K562 (cell line): Measurements from ENCODE around the gene ARHGAP10. TPM values are rescaled to one million over a fixed set of nuclear protein-coding genes. Genes with fewer than 3 reads are reported as not detected.

Experiments used
- ATAC-seq: fragments of 200-7000 bp; cut with Tn5 transposase; 3 replicates; pipeline ENCODE4 v1.9.1; 2020; ENCODE audit warnings: moderate library complexity
- BruUV-seq: library from RNA; stranded (reverse); fragments of 400-500 nt; replicated peaks from 2 replicates; lab custom pipeline; 2021; lab: Mats Ljungman, UMichigan
- CTCF ChIA-PET: fragments of 300-600 bp; formaldehyde crosslinking; extraction: SDS; loops from one replicate; lab custom pipeline; 2021; ENCODE audit warnings: low intra/inter-chr PET ratio; lab: Yijun Ruan, JAX
- POLR2A ChIA-PET: fragments of 300-600, 350-650 bp; sonication (Branson Sonifier 250); formaldehyde crosslinking; extraction: SDS; loops from one replicate; lab custom pipeline; 2021; ENCODE audit warnings: antibody characterized with exemption, inconsistent platforms; lab: Yijun Ruan, JAX
- DNase-seq, 4 experiments: peaks; one replicate each; pipeline versions ENCODE4 v3.0.0 to v3.0.0-alpha.2; 2011 to 2018; ENCODE audit warnings: low spot score in 3 of 4, mixed read lengths in 3 of 4; ENCODE audit errors: extremely low read depth in 1 of 4
- FAIRE-seq: peaks from 2 replicates; lab custom pipeline; 2011; peaks lifted over from hg19 to GRCh38; lab: Jason Lieb, UNC
- H2AFZ ChIP-seq: 2 replicates; pipeline ENCODE4 v1.6.0; 2011; ENCODE audit warnings: low read depth, low read length, control low read depth, inconsistent platforms
- H3K27ac ChIP-seq: fragments of 200-600 bp; 3 replicates; pipeline ENCODE4 v1.8.0; 2011; ENCODE audit warnings: low read depth, mild to moderate bottlenecking, control low read depth, inconsistent platforms, low read length, moderate library complexity, mixed read lengths; ENCODE audit errors: extremely low read depth
- H3K27me3 ChIP-seq, 2 experiments: fragments of 300-600 bp in 1 of 2; 2 replicates in 1 of 2; 3 replicates in 1 of 2; pipeline versions ENCODE4 v1.6.0 to v1.8.0; 2011; ENCODE audit warnings: inconsistent platforms in 2 of 2, low read length in 2 of 2, mild to moderate bottlenecking in 1 of 2, mixed read lengths in 1 of 2, moderate library complexity in 1 of 2; ENCODE audit not compliant: control insufficient read depth in 2 of 2, insufficient read depth in 2 of 2
- H3K36me3 ChIP-seq: fragments of 300-600 bp; 3 replicates; pipeline ENCODE4 v1.8.0; 2011; ENCODE audit warnings: mild to moderate bottlenecking, low read length, inconsistent platforms; ENCODE audit not compliant: control insufficient read depth, insufficient read depth
- H3K4me1 ChIP-seq, 2 experiments: fragments of 200-600 bp in 1 of 2; replicated peaks in 1 of 2; 2 replicates in 1 of 2; 3 replicates in 1 of 2; pipeline versions ENCODE4 v1.5.1 to v1.8.0; 2011; ENCODE audit warnings: inconsistent platforms in 2 of 2, low read length in 2 of 2, mild to moderate bottlenecking in 1 of 2, mixed read lengths in 1 of 2, moderate library complexity in 1 of 2; ENCODE audit not compliant: control insufficient read depth in 2 of 2, insufficient read depth in 2 of 2
- H3K4me2 ChIP-seq: 2 replicates; pipeline ENCODE4 v1.6.1; 2011; ENCODE audit warnings: low read length, control low read depth, inconsistent platforms, mixed read lengths; ENCODE audit not compliant: insufficient read depth
- H3K4me3 ChIP-seq: fragments of 200-600 bp; sonication (generic), shearing (Covaris generic); 2 replicates; pipeline ENCODE4 v1.5.1; 2016; ENCODE audit warnings: control low read depth, inconsistent platforms
- H3K79me2 ChIP-seq: fragments of 200-600 bp; 3 replicates; pipeline ENCODE4 v1.8.0; 2011; ENCODE audit warnings: low read length, inconsistent platforms; ENCODE audit not compliant: control insufficient read depth, insufficient read depth
- H3K9ac ChIP-seq, 2 experiments: 2 replicates each; pipeline versions ENCODE4 v1.6.0 to v1.6.1; 2011; ENCODE audit warnings: low read depth in 2 of 2, low read length in 2 of 2, control low read depth in 1 of 2, inconsistent platforms in 1 of 2, mild to moderate bottlenecking in 1 of 2, mixed read lengths in 1 of 2; ENCODE audit not compliant: insufficient read depth in 1 of 2
- H3K9me1 ChIP-seq: one replicate; pipeline ENCODE4 v1.6.0; 2011; ENCODE audit warnings: inconsistent platforms, mild to moderate bottlenecking, low read length, moderate library complexity; ENCODE audit not compliant: control insufficient read depth, insufficient read depth
- H3K9me3 ChIP-seq: replicated peaks from 2 replicates; pipeline ENCODE4 v1.5.1; 2011; ENCODE audit warnings: low read depth, low read length, inconsistent platforms; ENCODE audit not compliant: control insufficient read depth, insufficient read depth
- H4K20me1 ChIP-seq: replicated peaks from 2 replicates; pipeline ENCODE4 v1.6.1; 2011; ENCODE audit warnings: low read length, inconsistent platforms, mixed read lengths; ENCODE audit not compliant: control insufficient read depth, insufficient read depth
- ARHGAP35 ChIP-seq: fragments of 450-650 bp; IDR thresholded peaks from 2 replicates; pipeline ENCODE4 v1.6.1; 2018; ENCODE audit not compliant: partially characterized antibody
- BRF2 ChIP-seq: IDR thresholded peaks from 3 replicates; pipeline ENCODE4 v1.6.1; 2011; ENCODE audit warnings: borderline replicate concordance, mild to moderate bottlenecking; ENCODE audit not compliant: insufficient read length, insufficient read depth
- CTCFL ChIP-seq: IDR thresholded peaks from 2 replicates; pipeline ENCODE4 v1.6.1; 2011; ENCODE audit warnings: borderline replicate concordance, low read depth, mild to moderate bottlenecking, moderate library complexity, low read length; ENCODE audit not compliant: insufficient read depth, poor library complexity, severe bottlenecking
- EZH2 ChIP-seq: IDR thresholded peaks from 2 replicates; pipeline ENCODE4 v1.6.1; 2012; ENCODE audit warnings: low read depth, mild to moderate bottlenecking, inconsistent platforms, low read length, borderline replicate concordance
- GATAD2B ChIP-seq: fragments of 450-650 bp; IDR thresholded peaks from 2 replicates; pipeline ENCODE4 v1.6.1; 2017; ENCODE audit warnings: mild to moderate bottlenecking, borderline replicate concordance
- GMEB1 ChIP-seq: fragments of 250-450 bp; sonication (Bioruptor Pico); IDR thresholded peaks from 2 replicates; pipeline ENCODE4 v1.4.0; 2020; ENCODE audit warnings: mild to moderate bottlenecking
- MXD1 ChIP-seq: fragments of 250-450 bp; sonication (Bioruptor Pico); IDR thresholded peaks from 2 replicates; pipeline ENCODE4 v1.8.0; 2021; ENCODE audit warnings: borderline replicate concordance, mild to moderate bottlenecking, moderate library complexity; ENCODE audit not compliant: poor library complexity, severe bottlenecking
- SNRNP70 ChIP-seq: fragments of 200-400 bp; formaldehyde crosslinking; optimal IDR thresholded peaks from 2 replicates; pipeline ENCODE3; 2017; ENCODE audit warnings: low read depth, low read length
- ZFP30 ChIP-seq: fragments of 250-450 bp; sonication (Bioruptor Pico); IDR thresholded peaks from 2 replicates; pipeline ENCODE4 v1.8.0; 2022; ENCODE audit warnings: moderate library complexity, mild to moderate bottlenecking, inconsistent platforms, borderline replicate concordance
- ZFX ChIP-seq: sonication (generic); formaldehyde crosslinking; IDR thresholded peaks from 2 replicates; pipeline ENCODE4 v1.8.0; 2022; ENCODE audit warnings: mild to moderate bottlenecking, missing genetic modification reagents, moderate library complexity
- ZNF398 ChIP-seq: fragments of 250-450 bp; sonication (Bioruptor Pico); IDR thresholded peaks from 2 replicates; pipeline ENCODE4 v1.8.0; 2021; ENCODE audit warnings: moderate library complexity, mild to moderate bottlenecking, inconsistent platforms
- WGBS: fragments of 100-300 bp; shearing (Covaris generic); methylation state at CpG from one replicate; pipeline ENCODE4 v1.1.6; 2016; ENCODE audit warnings: low coverage, mixed read lengths; ENCODE audit not compliant: insufficient coverage; ENCODE audit errors: missing lambda C conversion rate; 5-methylcytosine and 5-hydroxymethylcytosine counted together
- in situ Hi-C: fragments of 300-500 bp; cut with MboI; formaldehyde crosslinking; loops from 4 replicates; pipeline ENCODE4 v1.15.0; 2018; ENCODE audit warnings: inconsistent platforms, mixed read lengths
- intact Hi-C: fragments of 100-400 bp; cut with micrococcal nuclease; formaldehyde crosslinking; loops from 2 replicates; pipeline ENCODE4 v1.14.2; 2022
- polyA plus RNA-seq, 8 experiments: library from polyadenylated mRNA; depleted of rRNA in 4 of 8; stranded (reverse) in 5 of 8; unstranded in 3 of 8; fragments of >200 nt; fragmentation: Nextera tagmentation in 2 of 8; fragmentation: Illumina TruSeq in 1 of 8; extraction: Ambion mirVana in 2 of 8; extraction: Trizol in 1 of 8; gene quantifications; 2 replicates each; pipeline versions ENCODE4 v1.2.1 to v1.2.3, GENCODE V29; 2011 to 2014; ENCODE audit warnings: inconsistent platforms in 1 of 8, missing spikeins in 1 of 8
- total RNA-seq, 7 experiments: library from RNA; depleted of rRNA in 6 of 7; stranded (reverse); fragments of >200 nt in 6 of 7; fragmentation: Illumina TruSeq in 2 of 7; extraction: Trizol in 2 of 7; gene quantifications; 2 replicates each; pipeline versions ENCODE4 v1.2.1 to v1.2.3, GENCODE V29; 2011 to 2021; ENCODE audit warnings: low replicate concordance in 1 of 7

Gene ARHGAP10
- total and polyA plus RNA-seq, 9 of the 15 experiments (the other 6 are each of a cell fraction or from before 2014, with no cell fraction given) = 0.03 to 0.22 (median 0.06) TPM; not detected in 3

GRCh38 chr4:147957446-147957845 is 225.6 kb downstream of the ARHGAP10 start (continued):
- no peak for TF ChIP-seq BRF2
- TF ChIP-seq, all 486 proteins: peak for 0

- in situ Hi-C loops = no loop called here
- Histone ChIP-seq H3K27ac (no peak overlapping the region), H3K4me3 (no peak overlapping the region), H3K9ac (no peak overlapping the region), H3K4me2 (no peak overlapping the region), H4K20me1 (no peaks in the 10 kb centered on the region), H2AFZ (no peak overlapping the region), H3K9me3 (no peaks in the 10 kb centered on the region), H3K36me3 (no peaks in the 10 kb centered on the region), H3K4me1 (no peaks in the 10 kb centered on the region), H3K79me2 (no peaks in the 10 kb centered on the region), H3K9me1 (no peaks in the 10 kb centered on the region), H3K27me3 (no peaks in the 10 kb centered on the region)
- intact Hi-C loops = no loop called here
- no TSS peak for BruUV-seq
- no peak for ATAC-seq
- no peak for FAIRE-seq
- ChIA-PET POLR2A (interaction anchor here (0.6 kb wide), 1 partner anchor 19 kb away, joined by 3 read pairs; no protein-coding TSS in a partner anchor), CTCF (no interaction called here)
- 0% methylated on average over 3 of the region's 3 CpGs for WGBS
- DNase-seq = no peak
- TF ChIP-seq GMEB1 (CRISPR knock-in tag) (no peak), EZH2 (no peak), ZNF398 (CRISPR knock-in tag) (no peak), ARHGAP35 (no peak), ZFP30 (CRISPR knock-in tag) (no peak), ZFX (CRISPR knock-in tag) (no peak), SNRNP70 (no peak), GATAD2B (no peak), CTCFL (no peak), MXD1 (no peak)
Observed at GRCh38 chr4:147958057-147958456, 226.2 kb downstream of the ARHGAP10 start.
